ENCODE results near the gene C12orf54.
"Not testable (repeated sequence)": the region's sequence is repeated elsewhere in the genome, so short reads cannot be mapped to it uniquely, and the experiment has no call there.

The C12orf54 gene

DNA sequence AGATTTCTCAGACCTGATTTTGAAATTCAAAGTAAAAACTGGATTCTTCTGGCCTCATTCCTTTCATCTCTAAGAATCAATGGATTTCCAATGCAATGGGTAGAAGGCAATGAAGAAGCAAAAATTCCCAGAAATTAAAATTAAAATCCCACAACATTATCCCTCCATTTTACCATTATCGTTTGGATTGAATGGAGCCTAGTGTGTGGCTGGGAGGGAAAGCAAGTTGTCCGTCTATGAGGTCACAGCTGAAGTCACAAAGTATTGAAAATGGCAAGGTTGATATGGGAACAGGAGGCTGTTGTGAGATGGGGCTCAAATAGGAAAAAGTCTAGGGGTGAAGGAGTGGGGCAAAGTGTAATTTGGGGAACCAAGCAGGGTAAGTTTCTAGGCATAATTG, at the start of gene C12orf54:
TSS of gene C12orf54 (plus strand) at position 301 of the 400 bp plus-strand sequence. CDS start 799 bp downstream, outside the sequence.
- FAIRE-seq (no peak), DNase-seq (ENCODE audit: insufficient read length, low spot score) (no peak)

GRCh38 chr12:48434016-48434415, 48.3 kb upstream of the C12orf54 start:
- not testable (repeated sequence) for DNase-seq (ENCODE audit: insufficient read length, low spot score); FAIRE-seq

GRCh38 chr12:48441069-48441468, 41.2 kb upstream of the C12orf54 start:
- FAIRE-seq (no peak), DNase-seq (ENCODE audit: insufficient read length, low spot score) (no peak)

- no peak for DNase-seq (ENCODE audit: insufficient read length, low spot score)
Measured at GRCh38 chr12:48442179-48442847, 40.0 kb upstream of the C12orf54 start.

DNA sequence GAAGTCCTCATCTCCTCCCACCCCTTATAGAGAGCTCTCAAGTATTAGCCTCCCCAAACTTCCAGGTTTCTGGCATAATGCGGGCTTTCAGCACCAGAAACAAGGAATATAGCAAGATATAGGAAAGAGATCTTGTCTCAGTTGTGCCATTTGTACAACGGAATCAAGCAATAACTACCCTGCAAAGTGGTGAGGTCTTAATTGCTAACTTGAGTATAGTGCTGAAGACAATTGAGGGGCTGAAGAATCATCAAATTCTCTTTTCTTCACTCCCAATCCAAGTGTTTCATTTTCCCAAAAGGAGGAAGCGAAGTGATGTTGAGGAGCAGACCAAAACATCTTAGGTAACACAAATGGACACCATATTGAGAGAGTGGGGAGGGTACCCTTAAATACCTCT, 36.8 kb upstream of the C12orf54 start:
- FAIRE-seq (no peak), DNase-seq (ENCODE audit: insufficient read length, low spot score) (no peak)

More at GRCh38 chr12:48442179-48442847, 40.0 kb upstream of the C12orf54 start:
- no peak for FAIRE-seq

GRCh38 chr12:48446161-48446776, 36.0 kb upstream of the C12orf54 start:
- DNase-seq (ENCODE audit: insufficient read length, low spot score) (no peak), FAIRE-seq (no peak)

DNA sequence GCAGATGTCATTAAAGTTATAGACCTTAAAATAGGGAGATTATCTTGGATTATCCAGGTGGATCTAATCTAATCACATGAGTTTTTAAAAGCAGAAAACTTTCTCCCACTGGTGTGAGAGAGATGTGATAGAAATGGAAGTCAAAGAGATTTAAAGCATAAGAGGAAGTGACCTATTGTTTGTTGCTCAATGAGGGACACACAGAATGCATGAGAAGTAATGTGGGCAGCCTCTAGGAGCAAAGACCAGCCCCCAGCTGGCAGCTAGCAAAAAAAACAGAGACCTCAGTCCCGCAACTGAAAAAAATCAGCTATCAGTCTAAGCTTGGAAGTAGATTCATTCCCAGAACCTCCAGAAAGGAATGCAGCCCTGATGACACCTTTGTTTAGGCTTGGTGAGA, 34.5 kb upstream of the C12orf54 start:
- no peak for DNase-seq (ENCODE audit: insufficient read length, low spot score)
- FAIRE-seq = no peak

GRCh38 chr12:48451372-48451771, 30.9 kb upstream of the C12orf54 start:
- no peak for DNase-seq (ENCODE audit: insufficient read length, low spot score)
- FAIRE-seq = no peak

DNA sequence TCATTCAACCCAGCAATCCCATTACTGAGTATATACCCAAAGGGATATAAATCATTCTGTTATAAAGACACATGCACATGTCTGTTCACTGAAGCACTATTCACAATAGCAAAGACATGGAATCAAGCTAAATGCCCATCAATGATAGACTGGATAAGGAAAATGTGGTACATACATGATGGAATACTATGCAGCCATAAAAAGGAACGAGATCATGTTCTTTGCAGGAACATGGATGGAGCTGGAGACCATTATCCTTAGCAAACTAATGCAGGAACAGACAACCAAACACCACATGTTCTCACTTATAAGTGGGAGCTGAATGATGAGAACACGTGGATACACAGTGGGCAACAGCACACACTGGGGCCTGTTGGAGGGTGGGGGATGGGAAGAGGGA, 29.3 kb upstream of the C12orf54 start:
- not testable (repeated sequence) for FAIRE-seq; DNase-seq (ENCODE audit: insufficient read length, low spot score)

- FAIRE-seq (no peak), DNase-seq (ENCODE audit: insufficient read length, low spot score) (peak; percentile 18)
Measured at GRCh38 chr12:48454667-48455066, 27.6 kb upstream of the C12orf54 start.

GRCh38 chr12:48455116-48455515, 27.2 kb upstream of the C12orf54 start:
- DNase-seq (ENCODE audit: insufficient read length, low spot score) (no peak), FAIRE-seq (no peak)

DNA sequence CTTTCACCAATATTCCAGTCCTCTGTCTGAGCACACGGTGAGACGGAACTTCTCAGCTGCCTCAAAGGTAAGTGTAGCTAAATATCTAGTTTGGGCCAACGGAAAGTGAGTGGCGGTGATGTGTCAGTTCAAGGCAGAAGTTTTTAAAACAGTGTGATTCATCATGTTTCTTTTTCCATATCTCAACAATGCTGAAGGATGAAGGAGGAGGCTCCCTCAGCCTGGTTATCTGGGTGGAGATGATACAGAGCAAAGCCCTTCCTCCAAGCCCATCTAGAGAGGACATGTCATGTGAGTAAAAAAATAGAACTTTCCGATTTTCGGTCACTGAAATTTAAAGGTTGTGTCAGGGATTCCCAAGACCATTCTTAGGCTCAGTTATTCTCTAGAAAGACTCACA, 23.0 kb upstream of the C12orf54 start:
- FAIRE-seq (no peak), DNase-seq (ENCODE audit: insufficient read length, low spot score) (no peak)

DNA sequence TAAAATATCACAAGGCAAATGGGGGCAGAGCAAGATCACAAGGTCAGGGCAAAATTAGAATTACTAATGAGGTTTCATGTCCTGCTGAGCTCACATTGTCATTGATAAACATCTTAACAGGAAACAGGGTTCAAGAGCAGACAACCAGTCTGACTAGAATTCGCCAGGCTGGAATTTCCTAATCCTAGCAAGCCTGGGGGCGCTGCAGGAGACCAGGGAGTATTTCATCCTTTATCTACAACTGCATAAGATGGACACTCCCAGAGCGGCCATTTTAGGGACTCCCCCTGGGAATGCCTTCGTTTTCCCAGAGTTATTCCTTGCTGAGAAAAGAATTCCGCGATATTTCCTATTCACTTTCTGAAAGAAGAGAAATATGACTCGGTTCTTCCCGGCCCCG, 13.3 kb upstream of the C12orf54 start:
- FAIRE-seq = not testable (repeated sequence)

DNA sequence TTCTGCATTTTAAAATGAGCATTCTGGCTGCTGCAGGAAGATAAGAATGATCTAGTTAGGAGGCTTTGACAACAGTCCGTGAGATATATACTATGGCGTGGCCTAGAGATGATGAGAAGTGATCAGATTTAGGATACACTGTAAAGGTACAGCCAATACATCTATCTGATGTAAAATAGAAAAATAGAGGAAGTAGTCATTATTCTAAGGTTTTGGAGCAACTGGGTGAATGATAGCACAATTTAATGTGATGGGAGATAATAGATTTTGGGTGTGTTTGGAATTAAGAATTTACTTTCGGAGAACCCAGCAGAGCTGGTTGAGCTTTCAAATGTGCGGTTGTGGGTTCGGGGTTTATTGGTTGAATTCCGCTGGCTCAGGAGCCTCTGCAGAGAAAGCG, 10.0 kb upstream of the C12orf54 start, which contains the start of gene ANP32D:
TSS of gene ANP32D (plus strand) at position 301 of the 400 bp plus-strand sequence. CDS start 106 bp downstream, outside the sequence.
- FAIRE-seq = no peak
- DNase-seq (ENCODE audit: insufficient read length, low spot score) = no peak

More for the DNA sequence above, 13.3 kb upstream of the C12orf54 start:
- not testable (repeated sequence) for DNase-seq (ENCODE audit: insufficient read length, low spot score)

DNA sequence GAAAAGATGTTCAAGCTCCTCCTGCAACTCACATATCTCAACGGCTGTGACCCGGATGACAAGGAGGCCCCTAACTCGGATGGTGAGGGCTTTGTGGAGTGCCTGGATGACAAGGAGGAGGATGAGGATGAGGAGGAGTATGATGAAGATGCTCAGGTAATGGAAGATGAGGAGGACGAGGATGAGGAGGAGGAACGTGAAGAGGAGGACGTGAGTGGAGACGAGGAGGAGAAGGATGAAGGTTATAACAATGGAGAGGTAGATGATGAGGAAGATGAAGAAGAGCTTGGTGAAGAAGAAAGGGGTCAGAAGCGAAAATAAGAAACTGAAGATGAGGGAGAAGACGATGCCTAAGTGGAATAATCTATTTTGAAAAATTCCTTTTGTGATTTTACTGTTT, 9.2 kb upstream of the C12orf54 start:
- FAIRE-seq (no peak), DNase-seq (ENCODE audit: insufficient read length, low spot score) (no peak)

DNA sequence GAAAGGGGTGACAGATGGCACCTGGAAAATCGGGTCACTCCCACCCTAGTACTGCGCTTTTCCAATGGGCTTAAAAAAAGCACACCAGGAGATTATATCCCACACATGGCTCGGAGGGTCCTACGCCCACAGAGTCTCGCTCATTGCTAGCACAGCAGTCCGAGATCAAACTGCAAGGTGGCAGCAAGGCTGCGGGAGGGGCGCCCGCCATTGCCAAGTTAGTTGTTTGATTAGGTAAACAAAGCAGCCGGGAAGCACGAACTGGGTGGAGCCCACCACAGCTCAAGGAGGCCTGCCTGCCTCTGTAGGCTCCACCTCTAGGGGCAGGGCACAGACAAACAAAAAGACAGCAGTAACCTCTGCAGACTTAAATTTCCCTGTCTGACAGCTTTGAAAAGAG, 7.8 kb upstream of the C12orf54 start:
- DNase-seq (ENCODE audit: insufficient read length, low spot score); FAIRE-seq: not testable (repeated sequence)

DNA sequence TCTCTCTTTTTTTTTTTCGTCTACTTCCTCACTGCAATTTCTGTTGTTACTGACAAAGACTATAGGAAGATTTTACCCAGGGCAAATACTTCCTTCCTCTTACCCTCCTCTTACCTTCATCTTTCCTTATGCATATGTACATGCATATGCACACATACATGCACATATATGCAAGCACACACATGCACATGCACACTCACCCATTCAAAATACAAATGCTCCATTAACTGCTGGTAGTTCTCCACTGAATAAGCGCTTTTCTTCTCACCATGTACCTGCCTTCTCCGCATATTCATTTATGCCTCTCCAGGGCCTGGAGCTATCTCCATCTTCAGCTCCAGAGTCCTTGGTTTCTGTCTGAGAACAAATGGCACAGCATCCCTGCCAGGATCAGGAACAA, 632 bp downstream of the C12orf54 start:
- DNase-seq (ENCODE audit: insufficient read length, low spot score) (no peak), FAIRE-seq (no peak)

- DNase-seq (ENCODE audit: insufficient read length, low spot score) (no peak), FAIRE-seq (no peak)
Measured at GRCh38 chr12:48486261-48486660, 4.0 kb downstream of the C12orf54 start.

GRCh38 chr12:48486679-48487078, 4.4 kb downstream of the C12orf54 start:
- DNase-seq (ENCODE audit: insufficient read length, low spot score) = no peak
- no peak for FAIRE-seq

DNA sequence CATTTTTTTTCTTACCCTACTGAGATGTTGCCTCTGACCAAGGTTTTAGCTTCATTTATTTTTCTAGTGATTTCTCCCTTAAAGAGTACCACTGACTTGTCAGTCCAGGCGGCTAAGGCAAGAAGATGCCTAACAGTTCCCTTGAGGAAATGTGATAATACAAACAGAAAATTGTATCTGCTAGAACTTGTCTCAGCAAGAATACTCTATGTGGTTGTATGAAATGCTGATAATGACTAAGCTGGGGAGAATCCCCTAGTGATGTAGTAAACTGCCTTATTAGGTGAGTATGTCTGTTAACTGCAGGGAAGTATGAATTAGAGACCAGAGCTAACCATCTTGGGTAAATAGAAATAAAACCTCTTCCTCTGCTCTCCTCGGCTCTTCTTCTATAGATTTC, 6.7 kb downstream of the C12orf54 start:
- DNase-seq (ENCODE audit: insufficient read length, low spot score) (no peak), FAIRE-seq (no peak)

DNA sequence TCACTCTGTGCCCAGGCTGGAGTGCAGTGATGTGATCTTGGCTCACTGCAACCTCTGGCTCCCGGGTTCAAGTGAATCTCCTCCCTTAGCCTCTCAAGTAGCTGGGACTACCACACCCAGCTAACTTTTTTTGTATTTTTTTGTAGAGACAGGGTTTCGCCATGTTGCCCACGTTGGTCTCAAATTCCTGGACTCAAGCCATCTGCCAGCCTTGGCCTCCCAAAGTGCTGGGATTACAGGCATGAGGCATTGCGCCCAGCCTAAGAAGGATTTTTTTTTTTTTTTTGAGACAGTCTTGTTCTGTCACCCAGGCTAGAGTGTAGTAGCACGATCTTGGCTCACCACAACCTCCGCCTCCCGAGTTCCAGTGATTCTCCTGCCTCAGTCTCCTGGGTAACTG, 7.2 kb downstream of the C12orf54 start:
- not testable (repeated sequence) for FAIRE-seq; DNase-seq (ENCODE audit: insufficient read length, low spot score)

DNA sequence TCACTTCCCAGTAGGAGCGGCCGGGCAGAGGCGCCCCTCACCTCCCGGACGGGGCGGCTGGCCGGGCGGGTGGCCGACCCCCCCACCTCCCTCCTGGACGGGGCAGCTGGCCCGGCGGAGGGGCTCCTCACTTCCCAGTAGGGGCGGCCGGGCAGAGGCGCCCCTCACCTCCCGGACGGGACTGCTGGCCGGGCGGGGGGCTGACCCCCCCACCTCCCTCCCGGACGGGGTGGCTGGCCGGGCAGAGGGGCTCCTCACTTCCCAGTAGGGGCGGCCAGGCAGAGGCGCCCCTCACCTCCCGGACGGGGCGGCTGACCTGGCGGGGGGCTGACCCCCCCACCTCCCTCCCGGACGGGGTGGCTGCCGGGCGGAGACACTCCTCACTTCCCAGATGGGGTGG, 18.0 kb downstream of the C12orf54 start:
- not testable (repeated sequence) for FAIRE-seq; DNase-seq (ENCODE audit: insufficient read length, low spot score)

All from HTR-8/SVneo (cell line).